Effector CD4-positive, alpha-beta T cell (primary cell): ENCODE data around the gene GNGT1. TPM values are rescaled to one million over a fixed set of nuclear protein-coding genes. Genes with fewer than 3 reads are reported as not detected.

ENCODE experiments used
- DNase-seq: peaks from one replicate; pipeline ENCODE4 v3.0.0-alpha.2; 2020
- total RNA-seq: gene quantifications from one replicate; lab custom pipeline; 2026; lab: John Stamatoyannopoulos, UW

GNGT1 gene
- not detected for total RNA-seq

- no peak for DNase-seq
These were observed at the start of gene GNGT1 for GRCh38 chr7:93906267-93906666. GNGT1 (plus strand) TSS chr7:93906567; CDS start chr7:93906747, 180 bp downstream.

GRCh38 chr7:93858857-93859256, 47.5 kb upstream of the GNGT1 start:
- no peak for DNase-seq

GRCh38 chr7:93860261-93860660, 46.1 kb upstream of the GNGT1 start:
- DNase-seq: no peak

- no peak for DNase-seq
These were observed 44.9 kb upstream of the GNGT1 start for GRCh38 chr7:93861325-93861949.

- no peak for DNase-seq
These were observed 43.7 kb upstream of the GNGT1 start for GRCh38 chr7:93862651-93863050.

- DNase-seq: no peak
These were observed 39.5 kb upstream of the GNGT1 start for GRCh38 chr7:93866886-93867285.

- no peak for DNase-seq
These were observed 32.3 kb upstream of the GNGT1 start for GRCh38 chr7:93873998-93874574.

GRCh38 chr7:93877742-93878141, 28.6 kb upstream of the GNGT1 start:
- no peak for DNase-seq

GRCh38 chr7:93879356-93879755, 27.0 kb upstream of the GNGT1 start:
- DNase-seq: no peak

GRCh38 chr7:93882468-93882867, 23.9 kb upstream of the GNGT1 start:
- no peak for DNase-seq

GRCh38 chr7:93883078-93883916, 23.1 kb upstream of the GNGT1 start:
- no peak for DNase-seq

GRCh38 chr7:93883917-93884345, 22.4 kb upstream of the GNGT1 start:
- DNase-seq: no peak

- no peak for DNase-seq
These were observed 21.8 kb upstream of the GNGT1 start for GRCh38 chr7:93884541-93884940.

GRCh38 chr7:93889261-93889660, 17.1 kb upstream of the GNGT1 start:
- no peak for DNase-seq

GRCh38 chr7:93890041-93890463, 16.3 kb upstream of the GNGT1 start:
- no peak for DNase-seq

GRCh38 chr7:93890464-93891068, 15.8 kb upstream of the GNGT1 start, which contains the start of gene TFPI2:
TFPI2 (minus strand) TSS chr7:93890753; CDS start chr7:93890678, 75 bp downstream.
- no peak for DNase-seq

GRCh38 chr7:93894426-93894825, 11.9 kb upstream of the GNGT1 start:
- DNase-seq: no peak

- DNase-seq: no peak
These were observed 11.3 kb upstream of the GNGT1 start for GRCh38 chr7:93894966-93895640.

- DNase-seq: no peak
These were observed 10.3 kb upstream of the GNGT1 start for GRCh38 chr7:93895859-93896600.

- DNase-seq: no peak
These were observed 8.7 kb upstream of the GNGT1 start for GRCh38 chr7:93897680-93898079.

- DNase-seq: no peak
These were observed 3.5 kb upstream of the GNGT1 start for GRCh38 chr7:93902777-93903423.
